AG08395 (cell line): ENCODE data around the gene MOSPD3.

ENCODE experiments used
- DNase-seq: peaks from one replicate; pipeline ENCODE4 v3.0.0; 2012; ENCODE audit warnings: mixed read lengths, low spot score

The MOSPD3 gene

GRCh38 chr7:100591596-100591995 lies 20.7 kb upstream of the MOSPD3 start:
- no peak for DNase-seq

DNA sequence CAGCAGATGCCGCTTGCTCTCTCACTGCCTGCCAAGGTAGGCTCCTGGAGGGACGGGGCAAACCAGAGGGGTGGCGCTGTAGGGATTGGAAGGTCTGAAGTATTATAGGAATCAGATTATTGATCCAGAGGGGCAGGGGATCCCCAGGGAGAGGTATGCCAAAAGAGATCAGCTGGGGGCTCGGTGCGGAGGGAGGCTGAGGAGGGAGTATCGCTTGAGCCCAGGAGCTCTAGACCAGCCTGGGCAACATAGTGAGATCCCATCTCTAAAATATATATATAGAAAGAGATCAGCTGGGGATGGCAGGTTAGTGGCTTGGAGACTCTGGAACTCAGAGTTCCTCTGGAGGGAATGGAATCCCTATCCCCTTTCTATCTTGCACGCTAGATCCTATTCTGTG lies 17.2 kb upstream of the MOSPD3 start:
- DNase-seq = no peak

DNA sequence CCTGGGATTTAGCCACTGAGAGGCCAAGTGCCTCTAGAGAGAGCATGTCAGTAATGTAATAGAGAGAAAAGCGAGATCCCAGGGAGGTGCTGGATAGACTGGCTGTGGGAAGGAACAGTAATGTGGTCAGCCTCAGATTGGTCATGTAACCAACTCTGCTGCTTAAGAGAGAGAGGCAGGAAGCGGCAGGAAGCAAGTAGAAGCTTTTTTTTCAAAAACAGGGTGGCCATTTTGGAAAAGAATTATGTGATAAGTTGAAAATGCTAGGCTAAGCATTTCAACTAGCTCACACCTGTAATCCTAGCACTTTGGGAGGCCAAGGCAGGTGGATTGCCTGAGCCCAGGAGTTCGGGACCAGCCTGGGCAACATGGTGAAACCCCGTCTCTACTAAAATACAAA lies 13.9 kb upstream of the MOSPD3 start:
- no peak for DNase-seq

DNA sequence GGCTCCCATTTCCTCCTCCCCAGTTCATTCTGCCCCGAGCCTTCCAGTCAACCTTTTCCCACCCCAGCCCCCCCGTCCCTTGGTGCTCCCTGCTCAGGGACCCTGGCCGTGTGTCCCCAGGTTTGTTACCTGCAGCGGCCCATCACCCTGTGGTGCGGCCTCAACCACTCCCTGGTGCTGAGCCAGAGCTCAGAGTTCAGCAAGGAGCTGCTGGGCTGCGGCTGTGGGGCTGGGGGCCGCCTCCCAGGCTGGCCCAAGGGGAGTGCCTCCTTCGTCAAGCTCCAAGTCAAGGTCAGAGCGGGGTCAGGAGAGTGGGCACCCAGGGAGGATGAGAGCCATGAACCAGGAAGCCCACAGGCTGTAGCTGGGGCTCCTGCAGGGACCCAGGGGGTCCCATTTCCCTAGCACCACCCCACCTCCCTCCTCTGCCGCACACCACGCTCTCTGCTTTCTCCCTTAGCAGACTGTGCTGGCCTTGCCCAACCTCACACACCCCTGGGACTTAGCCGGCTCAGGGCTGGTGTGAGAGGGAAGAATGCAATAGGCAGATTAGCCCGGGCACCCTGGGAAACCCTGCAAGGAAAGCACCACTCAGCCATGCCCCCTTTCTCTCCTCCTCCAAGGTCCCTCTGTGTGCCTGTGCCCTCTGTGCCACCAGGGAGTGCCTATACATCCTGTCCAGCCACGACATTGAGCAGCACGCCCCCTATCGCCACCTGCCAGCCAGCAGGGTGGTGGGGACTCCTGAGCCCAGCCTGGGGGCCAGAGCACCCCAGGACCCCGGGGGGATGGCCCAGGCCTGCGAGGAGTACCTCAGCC lies 12.2 kb upstream of the MOSPD3 start:
- DNase-seq = no peak

DNA sequence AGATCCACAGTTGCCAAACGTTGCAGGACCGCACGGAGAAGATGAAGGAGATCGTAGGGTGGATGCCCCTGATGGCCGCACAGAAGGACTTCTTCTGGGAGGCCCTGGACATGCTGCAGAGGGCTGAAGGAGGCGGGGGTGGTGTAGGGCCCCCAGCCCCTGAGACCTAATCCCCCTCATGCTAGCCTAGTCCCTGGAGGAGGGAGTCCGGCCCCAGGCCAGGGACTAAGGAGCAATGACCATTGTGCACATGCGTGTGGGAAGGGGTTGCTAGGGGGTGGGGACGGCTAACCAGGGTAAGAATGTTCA lies 11.7 kb upstream of the MOSPD3 start:
- no peak for DNase-seq

DNA sequence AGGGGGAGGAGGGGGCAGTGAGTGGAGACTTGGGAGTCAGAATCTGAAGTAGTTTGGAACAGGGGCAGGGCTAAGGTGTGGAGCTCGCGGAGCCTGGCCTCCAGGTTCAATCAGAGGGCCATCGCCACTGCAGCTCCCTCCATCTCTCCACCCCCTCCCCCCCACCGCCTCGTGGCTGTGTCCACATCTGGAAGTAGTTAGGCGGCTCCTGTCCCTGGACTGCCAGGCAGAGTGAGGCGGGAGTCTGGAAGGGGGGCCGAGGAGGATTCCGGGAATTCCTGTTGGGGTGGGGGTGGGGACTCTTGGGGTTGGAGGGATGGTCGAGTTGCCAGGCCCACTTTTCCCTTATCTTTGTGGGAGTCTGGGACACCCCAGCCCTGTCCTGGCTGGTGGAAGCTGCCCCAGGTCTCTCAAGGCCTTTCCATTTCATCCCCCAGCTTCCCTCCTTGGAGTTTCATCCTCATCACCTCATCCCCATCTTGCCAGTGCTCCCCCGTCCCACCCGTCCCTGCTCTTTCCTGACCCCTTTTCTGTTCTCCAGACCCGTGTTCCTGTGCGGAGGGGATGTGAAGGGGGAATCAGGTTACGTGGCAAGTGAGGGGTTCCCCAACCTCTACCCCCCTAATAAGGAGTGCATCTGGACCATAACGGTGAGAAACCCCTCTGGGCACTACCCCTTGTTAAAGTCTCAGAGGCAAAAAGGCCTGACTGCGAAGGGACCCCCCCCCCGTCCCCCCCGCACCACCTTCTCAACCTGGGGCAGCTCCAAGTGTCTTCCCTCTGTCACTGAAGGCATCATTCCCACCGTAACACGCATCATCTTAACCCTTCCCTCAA lies 9.2 kb upstream of the MOSPD3 start:
- DNase-seq = peak; percentile 93

GRCh38 chr7:100603726-100604027 lies 8.7 kb upstream of the MOSPD3 start:
- no peak for DNase-seq

DNA sequence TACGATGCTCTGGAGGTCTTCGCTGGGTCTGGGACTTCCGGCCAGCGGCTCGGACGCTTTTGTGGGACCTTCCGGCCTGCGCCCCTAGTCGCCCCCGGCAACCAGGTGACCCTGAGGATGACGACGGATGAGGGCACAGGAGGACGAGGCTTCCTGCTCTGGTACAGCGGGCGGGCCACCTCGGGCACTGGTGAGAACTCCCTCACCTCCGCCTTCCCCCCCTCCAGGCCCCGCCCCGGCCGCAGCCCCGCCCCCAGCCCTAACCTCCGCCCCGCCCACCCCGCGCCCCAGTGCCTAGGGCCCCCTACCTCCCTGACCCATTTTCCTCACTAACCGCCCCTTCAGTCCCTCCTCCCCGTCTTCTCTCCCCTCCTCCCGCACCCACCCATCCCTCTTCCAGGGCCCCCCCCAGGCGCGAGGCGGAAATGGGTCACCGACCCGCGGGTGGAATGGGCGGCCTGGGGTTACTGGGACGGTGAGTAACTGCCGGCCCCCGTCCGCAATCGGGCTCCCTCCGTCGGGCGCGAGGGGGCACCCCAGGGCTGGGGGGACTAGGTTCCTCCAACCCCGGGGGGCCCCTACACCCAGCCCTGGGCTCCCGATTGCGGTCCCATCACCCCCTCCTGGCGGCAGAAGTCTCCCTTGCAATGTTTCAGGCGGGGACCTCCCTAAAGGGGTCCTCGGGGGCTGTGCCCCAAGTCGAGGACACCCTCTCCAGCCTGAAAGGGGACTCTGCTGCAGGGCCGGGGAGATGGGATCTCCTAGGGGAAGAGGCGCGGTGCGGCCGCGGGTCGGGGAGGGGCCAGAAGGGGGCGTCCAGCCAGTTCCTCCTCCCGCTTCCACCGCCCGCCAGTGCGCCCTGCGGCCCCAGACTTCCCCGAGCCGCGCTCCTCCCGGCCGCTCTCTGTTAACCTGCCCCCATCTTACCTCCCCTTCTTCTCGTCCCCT lies 8.0 kb upstream of the MOSPD3 start:
- DNase-seq = peak; percentile 78

- no peak for DNase-seq
Observed at GRCh38 chr7:100604976-100605911, 7.1 kb upstream of the MOSPD3 start.

GRCh38 chr7:100606313-100606712 lies 6.0 kb upstream of the MOSPD3 start:
- no peak for DNase-seq

GRCh38 chr7:100607111-100607510 lies 5.2 kb upstream of the MOSPD3 start:
- DNase-seq = no peak

DNA sequence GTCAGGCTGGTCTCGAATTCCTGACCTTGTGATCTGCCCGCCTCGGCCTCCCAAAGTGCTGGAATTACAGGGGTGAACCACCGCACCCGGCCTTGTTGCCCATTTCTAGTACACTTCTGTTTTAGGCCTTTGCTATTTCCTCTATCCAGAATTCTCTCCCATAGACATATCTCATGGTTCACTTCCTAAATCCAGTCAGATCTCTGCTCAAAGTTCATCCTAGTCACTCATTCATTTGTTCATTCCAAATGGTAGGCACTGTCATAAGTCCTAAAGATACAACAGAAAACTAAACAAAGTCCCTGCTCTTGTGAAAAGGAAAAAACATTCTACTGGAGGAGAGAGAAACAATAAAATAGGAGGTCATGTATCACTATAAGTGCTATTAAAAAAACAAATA lies 2.4 kb upstream of the MOSPD3 start:
- DNase-seq = no peak

DNA sequence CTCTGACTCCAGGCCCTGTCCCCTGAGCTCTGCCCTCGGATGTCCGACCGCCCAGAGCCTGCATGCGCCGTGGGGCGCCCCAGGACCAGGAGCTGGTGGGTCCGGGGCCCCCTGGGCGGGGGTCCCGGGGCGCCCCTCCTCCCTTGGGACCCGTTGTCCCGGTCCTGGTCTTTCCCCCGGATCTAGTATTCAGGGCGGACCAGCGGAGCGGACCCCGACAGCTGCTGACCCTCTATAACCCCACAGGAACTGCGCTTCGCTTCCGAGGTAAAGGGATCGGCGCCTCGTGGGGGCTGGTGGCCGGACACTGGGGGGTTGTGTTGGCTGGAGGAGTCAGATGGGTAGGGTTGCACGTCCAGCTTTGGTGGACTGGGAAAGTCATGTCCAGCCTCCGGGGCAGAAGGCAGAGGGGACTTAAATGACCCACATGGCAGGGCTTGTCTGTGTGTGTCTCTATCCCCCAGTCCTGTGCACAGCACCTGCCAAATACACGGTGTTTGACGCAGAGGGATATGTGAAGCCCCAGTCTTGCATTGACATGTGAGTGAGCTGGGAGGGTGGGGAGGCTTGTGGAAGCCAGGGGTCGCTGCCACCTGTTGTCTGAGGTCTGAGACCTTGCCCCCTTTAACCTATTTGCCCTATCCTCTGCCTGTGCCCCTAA lies 520 bp downstream of the MOSPD3 start:
- DNase-seq = no peak

GRCh38 chr7:100613412-100614175 lies 1.3 kb downstream of the MOSPD3 start:
- no peak for DNase-seq

GRCh38 chr7:100614308-100614861 lies 2.0 kb downstream of the MOSPD3 start:
- DNase-seq = no peak

DNA sequence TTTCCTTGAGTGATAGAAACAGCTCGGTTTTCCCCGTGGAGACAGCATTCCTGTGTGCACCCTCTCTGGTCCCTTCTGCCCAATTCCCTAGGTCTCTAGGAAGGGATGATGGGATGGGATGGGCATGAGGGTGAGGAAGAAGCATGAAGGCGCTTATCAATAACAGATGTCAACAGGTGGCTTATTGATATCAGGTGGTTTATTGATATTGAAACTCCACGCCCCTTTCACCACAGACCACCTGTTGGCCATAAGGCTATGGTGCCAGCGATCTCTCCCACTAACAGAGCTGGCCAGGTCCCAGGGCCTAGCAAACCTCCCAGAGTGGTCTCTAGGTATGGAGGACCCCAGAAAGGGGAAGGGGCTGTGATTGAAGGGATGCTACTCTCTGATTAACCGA lies 7.9 kb downstream of the MOSPD3 start:
- no peak for DNase-seq

GRCh38 chr7:100620804-100621203 lies 8.5 kb downstream of the MOSPD3 start:
- no peak for DNase-seq

DNA sequence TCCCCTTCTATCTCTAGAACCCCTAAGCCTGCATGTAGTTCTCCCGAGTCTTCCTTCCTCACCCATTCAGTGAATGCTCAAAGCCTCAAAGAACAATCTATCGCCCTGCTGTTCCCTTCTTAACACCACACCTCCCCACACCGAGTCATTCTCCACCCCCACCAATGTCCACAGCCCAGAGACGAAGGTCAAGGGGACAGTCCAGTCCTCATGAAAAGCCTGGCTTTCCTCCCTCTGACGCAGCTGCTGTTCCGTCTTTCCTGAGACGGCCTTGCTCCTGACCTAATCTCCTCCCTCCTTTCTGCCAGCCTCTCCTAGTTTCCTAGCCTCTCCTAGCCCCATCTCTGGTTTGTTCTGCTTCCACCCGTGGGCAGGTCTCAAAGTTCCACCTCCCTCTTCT lies 9.2 kb downstream of the MOSPD3 start:
- DNase-seq = no peak

DNA sequence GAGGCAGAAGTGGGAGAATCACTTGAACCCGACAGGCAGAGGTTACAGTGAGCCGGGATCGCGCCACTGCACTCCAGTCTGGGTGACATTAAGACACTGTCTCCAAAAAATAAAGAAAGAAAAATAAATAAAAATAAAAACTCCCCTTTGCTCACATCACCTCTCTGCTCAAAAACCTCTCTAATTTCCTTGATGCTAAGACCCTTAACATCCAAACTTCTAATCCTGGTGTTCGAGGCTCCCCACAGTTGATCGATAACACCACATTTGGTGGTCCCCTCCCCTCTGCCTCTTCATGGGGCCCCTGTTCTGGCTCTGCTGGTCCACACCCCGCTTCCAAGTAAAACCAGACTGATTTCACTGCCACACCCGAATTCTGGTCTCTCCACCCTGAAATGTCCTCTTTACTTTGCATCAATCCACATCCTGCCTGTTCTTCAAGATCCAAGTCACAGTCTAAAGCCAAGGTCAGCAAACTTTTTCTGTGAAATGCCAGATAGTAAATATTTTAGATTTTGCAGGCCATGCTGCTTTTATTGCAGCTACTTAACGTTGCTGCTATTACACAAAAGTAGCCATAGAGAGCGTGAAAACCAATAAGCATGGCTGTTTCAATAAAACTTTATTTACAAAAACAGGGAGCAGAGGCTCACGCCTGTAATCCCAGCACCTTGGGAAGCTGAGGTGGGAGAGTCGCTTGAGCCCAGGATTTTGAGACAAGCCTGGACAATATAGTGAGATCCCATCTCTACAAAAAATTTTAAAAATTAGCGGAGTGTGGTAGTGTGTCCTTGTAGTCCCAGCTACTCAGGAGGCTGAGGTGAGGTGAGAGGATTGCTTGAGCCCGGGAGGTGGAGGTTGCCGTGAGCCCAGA lies 11.8 kb downstream of the MOSPD3 start:
- DNase-seq = no peak
